Measurements from ENCODE around the gene TUBGCP6. TPM values are rescaled to one million over a fixed set of nuclear protein-coding genes. Genes with fewer than 3 reads are reported as not detected.

Gene TUBGCP6
- total and polyA plus RNA-seq, 10 of the 15 experiments (the other 5 are each of a cell fraction or from before 2014, with no cell fraction given): 0.74 to 41.4 (median 19.4) TPM

DNA sequence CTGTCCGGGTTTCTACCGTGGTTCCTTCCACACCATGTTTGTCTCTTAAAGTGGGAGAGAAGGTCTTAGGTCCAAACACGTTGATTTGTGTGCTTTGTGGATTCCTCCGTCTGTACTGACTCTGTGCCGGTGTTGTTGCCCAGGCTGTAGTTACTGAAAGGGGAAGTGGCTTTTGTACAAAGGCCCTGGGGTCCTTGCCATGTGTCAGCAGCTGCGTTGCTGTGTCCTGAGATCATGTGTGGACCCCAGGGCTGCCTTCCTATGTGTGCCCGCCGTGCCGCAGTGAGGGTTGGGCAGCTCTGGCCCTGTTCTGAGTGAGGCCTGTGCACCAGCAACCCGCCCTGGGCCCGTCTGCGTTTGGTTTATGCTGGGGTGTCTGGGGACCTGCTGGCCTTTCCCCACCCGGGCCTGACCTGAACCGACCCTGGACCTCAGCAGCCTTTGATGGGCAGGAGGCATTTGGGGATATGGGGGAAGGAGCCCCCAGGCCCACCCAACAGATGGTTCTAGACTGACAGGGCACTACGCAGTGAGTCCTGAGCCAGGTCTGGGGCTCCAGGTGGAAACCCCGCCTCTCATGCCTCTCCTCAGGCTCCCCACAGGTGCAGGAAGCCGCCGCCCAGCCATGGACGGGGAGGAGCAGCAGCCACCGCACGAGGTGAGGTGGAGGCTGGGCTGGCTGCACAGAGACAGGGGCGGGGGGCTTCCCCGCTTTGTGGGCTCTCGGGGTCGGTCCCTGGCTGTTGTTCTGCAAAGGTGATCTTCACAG is 52.2 kb downstream of the TUBGCP6 start (continued):
- TF ChIP-seq, protein P1, sequence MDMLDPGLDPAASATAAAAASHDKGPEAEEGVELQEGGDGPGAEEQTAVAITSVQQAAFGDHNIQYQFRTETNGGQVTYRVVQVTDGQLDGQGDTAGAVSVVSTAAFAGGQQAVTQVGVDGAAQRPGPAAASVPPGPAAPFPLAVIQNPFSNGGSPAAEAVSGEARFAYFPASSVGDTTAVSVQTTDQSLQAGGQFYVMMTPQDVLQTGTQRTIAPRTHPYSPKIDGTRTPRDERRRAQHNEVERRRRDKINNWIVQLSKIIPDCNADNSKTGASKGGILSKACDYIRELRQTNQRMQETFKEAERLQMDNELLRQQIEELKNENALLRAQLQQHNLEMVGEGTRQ (IDR thresholded peaks at IDR 0.05; ENCODE audit: borderline replicate concordance, low read depth, low read length): no peak
- TF ChIP-seq, protein P2, sequence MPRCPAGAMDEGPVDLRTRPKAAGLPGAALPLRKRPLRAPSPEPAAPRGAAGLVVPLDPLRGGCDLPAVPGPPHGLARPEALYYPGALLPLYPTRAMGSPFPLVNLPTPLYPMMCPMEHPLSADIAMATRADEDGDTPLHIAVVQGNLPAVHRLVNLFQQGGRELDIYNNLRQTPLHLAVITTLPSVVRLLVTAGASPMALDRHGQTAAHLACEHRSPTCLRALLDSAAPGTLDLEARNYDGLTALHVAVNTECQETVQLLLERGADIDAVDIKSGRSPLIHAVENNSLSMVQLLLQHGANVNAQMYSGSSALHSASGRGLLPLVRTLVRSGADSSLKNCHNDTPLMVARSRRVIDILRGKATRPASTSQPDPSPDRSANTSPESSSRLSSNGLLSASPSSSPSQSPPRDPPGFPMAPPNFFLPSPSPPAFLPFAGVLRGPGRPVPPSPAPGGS (IDR thresholded peaks at IDR 0.05; ENCODE audit: borderline replicate concordance, insufficient read depth, low read depth, low read length, poor library complexity, severe bottlenecking): no peak
- TF ChIP-seq CHD1 (IDR thresholded peaks at IDR 0.05; ENCODE audit: low read depth, low read length): no peak
- TF ChIP-seq KLF5 (IDR thresholded peaks at IDR 0.05; ENCODE audit: partially characterized antibody): no peak
- TF ChIP-seq BMI1 (IDR thresholded peaks at IDR 0.05; ENCODE audit: borderline replicate concordance): no peak
- no peak for TF ChIP-seq MYB (IDR thresholded peaks at IDR 0.05; ENCODE audit: borderline replicate concordance, low read depth, low read length)
- TF ChIP-seq HDGF (IDR thresholded peaks at IDR 0.05): no peak
- TF ChIP-seq ESRRA (IDR thresholded peaks at IDR 0.05; ENCODE audit: low read length): no peak
- no peak for TF ChIP-seq SREBF1 (IDR thresholded peaks at IDR 0.05; ENCODE audit: low read length)
- TF ChIP-seq IRF4 (IDR thresholded peaks at IDR 0.05; ENCODE audit: low read depth, low read length): no peak
- peak; percentile 28; the same call in 1 of the 2 replicates for TF ChIP-seq POLR2AphosphoS2 (IDR thresholded peaks at IDR 0.05; ENCODE audit: low read depth, low read length)
- no peak for TF ChIP-seq STAT1 (conservative IDR thresholded peaks at IDR 0.05)
- TF ChIP-seq SMC3 (IDR thresholded peaks at IDR 0.05; ENCODE audit: borderline replicate concordance, low read length): no peak
- no peak for TF ChIP-seq TAF1 (IDR thresholded peaks at IDR 0.05; ENCODE audit: borderline replicate concordance, low read depth, low read length)
- TF ChIP-seq CBX3 (IDR thresholded peaks at IDR 0.05; ENCODE audit: borderline replicate concordance, low read depth): no peak
- no peak for TF ChIP-seq SREBF2 (IDR thresholded peaks at IDR 0.05; ENCODE audit: low read length)
- TF ChIP-seq TARDBP (IDR thresholded peaks at IDR 0.05; ENCODE audit: borderline replicate concordance): no peak
- no peak for TF ChIP-seq MTA2 (IDR thresholded peaks at IDR 0.05; ENCODE audit: low read depth)
- TF ChIP-seq RFX5 (IDR thresholded peaks at IDR 0.05; ENCODE audit: low read depth, low read length): no peak
- no peak for TF ChIP-seq RAD51 (IDR thresholded peaks at IDR 0.05)
- TF ChIP-seq PAX5 (IDR thresholded peaks at IDR 0.05; ENCODE audit: borderline replicate concordance, low read depth, low read length): no peak
- peak; percentile 59 for TF ChIP-seq POLR2A (IDR thresholded peaks at IDR 0.05; ENCODE audit: low read depth, low read length)
- no peak for TF ChIP-seq BRCA1 (IDR thresholded peaks at IDR 0.05; ENCODE audit: low read depth, low read length)
- TF ChIP-seq ASH2L (IDR thresholded peaks at IDR 0.05; ENCODE audit: borderline replicate concordance, low read depth): no peak
- 0 out of 2 replicates have a peak, but pooled peaks have one; percentile 9 for TF ChIP-seq TCF12 (IDR thresholded peaks at IDR 0.05; ENCODE audit: low read depth, low read length)
- TF ChIP-seq NR2C1 (IDR thresholded peaks at IDR 0.05): no peak
- TF ChIP-seq, protein P3, sequence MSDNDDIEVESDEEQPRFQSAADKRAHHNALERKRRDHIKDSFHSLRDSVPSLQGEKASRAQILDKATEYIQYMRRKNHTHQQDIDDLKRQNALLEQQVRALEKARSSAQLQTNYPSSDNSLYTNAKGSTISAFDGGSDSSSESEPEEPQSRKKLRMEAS (IDR thresholded peaks at IDR 0.05; ENCODE audit: low read depth, low read length): peak; percentile 35; the same call in 1 of the 2 replicates
- TF ChIP-seq YBX1 (IDR thresholded peaks at IDR 0.05): no peak
- no peak for TF ChIP-seq MYC (IDR thresholded peaks at IDR 0.05; ENCODE audit: insufficient read depth, insufficient read length, insufficient replicate concordance, low read length, severe bottlenecking)
- TF ChIP-seq NBN (IDR thresholded peaks at IDR 0.05): no peak
- TF ChIP-seq, protein P4, sequence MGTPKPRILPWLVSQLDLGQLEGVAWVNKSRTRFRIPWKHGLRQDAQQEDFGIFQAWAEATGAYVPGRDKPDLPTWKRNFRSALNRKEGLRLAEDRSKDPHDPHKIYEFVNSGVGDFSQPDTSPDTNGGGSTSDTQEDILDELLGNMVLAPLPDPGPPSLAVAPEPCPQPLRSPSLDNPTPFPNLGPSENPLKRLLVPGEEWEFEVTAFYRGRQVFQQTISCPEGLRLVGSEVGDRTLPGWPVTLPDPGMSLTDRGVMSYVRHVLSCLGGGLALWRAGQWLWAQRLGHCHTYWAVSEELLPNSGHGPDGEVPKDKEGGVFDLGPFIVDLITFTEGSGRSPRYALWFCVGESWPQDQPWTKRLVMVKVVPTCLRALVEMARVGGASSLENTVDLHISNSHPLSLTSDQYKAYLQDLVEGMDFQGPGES (IDR thresholded peaks at IDR 0.05): no peak
